HG02970 (cell line): ENCODE data around the gene SIRT5.
A peak's percentile ranks its signal among the peaks of the same experiment; 100 is the strongest.

Experiments
- ATAC-seq: cut with Tn5 transposase; IDR thresholded peaks from one replicate; pipeline ENCODE4 v1.9.1; 2021; ENCODE audit warnings: mild to moderate bottlenecking, moderate library complexity, moderate number of reproducible peaks; ENCODE audit not compliant: unreplicated experiment, low FRiP score

Gene SIRT5

DNA sequence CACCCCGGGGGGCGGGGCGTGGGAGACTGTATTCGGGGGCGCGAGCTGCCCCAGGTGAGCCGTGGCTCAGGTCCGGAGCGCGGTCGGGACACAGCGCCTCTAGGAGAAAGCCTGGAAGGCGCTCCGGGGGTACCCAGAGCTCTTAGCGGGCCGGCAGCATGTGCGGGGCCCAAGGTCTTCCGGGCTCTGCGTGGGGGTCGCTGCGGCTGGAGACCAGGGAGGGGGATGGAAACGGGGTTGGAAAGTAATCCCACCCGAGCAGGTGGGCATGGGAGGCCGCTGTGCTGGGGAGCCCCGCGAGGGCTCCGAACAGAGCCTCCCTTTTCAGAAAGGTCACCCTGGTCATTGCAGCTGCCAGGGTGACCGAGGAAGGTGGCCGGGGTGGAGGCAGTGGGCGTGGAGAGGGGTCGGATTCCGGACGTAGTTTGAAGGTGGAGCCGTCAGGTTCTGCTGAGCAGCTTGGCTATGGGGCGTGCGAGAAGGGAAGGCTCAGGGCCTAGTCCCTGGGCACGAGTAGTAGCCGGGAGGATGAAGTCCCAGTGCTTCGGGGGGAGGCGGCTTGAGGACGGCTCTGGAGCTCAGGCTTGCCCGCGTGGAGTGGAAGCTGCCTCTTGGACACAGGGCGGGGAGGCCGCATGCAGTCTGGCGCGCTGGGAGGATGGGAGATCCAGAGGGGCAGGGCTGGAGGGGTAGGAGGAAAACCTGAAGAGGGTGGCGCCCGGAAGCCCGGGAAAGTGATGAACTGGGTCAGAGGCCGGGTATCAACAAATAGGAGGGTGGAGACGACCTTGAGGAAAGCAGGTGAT, at the start of gene SIRT5:
Gene SIRT5, plus strand, starts transcription at position 31 of the 806 bp plus-strand sequence. CDS start 9,510 bp downstream, outside the sequence.
- peak; percentile 47 for ATAC-seq

DNA sequence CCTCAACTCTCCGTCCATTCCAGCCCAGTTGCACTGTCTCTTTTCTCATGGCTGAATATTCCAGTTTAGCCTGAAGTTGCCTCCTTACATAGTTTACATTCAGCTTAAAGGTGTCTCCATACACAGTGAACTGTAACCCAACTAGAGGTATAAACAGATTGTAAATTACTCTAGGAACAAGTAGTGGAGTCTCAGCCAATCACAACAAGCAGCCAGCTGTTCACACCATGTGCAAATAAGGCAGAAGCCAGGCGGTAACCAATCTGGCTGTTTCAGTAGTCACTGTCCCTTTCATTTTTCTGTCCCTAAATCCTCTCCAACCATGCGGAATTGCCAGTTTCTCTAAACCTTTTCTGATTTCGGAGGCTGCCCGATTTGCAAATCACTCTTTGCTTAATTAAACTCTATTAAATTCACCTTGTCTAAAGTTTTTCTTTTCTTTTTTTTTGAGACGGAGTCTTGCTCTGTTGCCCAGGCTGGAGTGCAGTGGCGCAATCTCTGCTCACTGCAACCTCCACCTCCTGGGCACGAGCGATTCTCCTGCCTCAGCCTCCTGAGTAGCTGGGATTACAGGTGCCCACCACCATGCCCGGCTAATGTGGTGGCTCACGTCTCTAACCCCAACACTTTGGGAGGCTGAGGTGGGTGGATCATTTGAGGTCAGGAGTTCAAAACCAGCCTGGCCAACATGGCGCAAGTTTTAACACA, 49.4 kb upstream of the SIRT5 start:
- ATAC-seq, result no peak

DNA sequence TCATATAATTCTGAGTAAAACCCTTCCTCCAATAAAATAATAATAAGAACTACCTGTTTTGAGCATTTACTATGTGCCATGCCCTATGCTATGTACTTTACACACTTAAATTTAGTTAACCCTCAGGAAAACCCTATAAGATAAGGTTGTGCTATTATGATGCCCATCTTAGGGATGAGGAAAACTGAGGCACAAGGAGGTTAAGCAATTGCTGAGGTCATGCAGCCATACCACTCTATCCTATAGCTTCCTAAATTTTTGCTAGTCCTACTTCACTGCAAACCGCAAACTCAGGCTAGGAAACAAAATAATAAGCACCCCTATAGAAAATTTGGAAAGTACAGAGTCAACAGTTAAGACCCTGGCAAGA, 48.1 kb upstream of the SIRT5 start:
- no peak for ATAC-seq

- no peak for ATAC-seq
Measured at GRCh38 chr6:13526727-13527670, 47.4 kb upstream of the SIRT5 start.

GRCh38 chr6:13527671-13528056, 46.7 kb upstream of the SIRT5 start:
- ATAC-seq, result no peak

GRCh38 chr6:13528232-13528631, 46.2 kb upstream of the SIRT5 start:
- no peak for ATAC-seq

GRCh38 chr6:13528777-13529343, 45.5 kb upstream of the SIRT5 start:
- ATAC-seq, result no peak

DNA sequence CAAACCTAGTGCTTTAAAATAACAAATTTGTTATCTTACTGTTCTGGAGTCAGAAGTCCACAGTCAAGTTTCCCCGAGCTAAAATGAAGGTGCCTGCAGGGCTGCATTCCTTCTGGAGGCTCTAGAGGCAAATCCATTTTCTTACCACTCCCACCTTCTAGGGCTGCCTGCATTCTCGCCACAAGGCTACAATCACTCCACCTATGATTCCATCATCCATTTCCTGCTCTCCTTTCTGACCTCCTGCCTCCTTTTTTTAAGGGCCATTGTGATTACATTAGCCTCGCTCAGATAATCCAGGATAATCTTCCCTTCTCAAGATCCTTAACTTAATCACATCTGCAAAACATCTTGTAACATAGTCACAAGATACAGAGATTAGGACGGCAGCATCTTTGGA, 42.4 kb upstream of the SIRT5 start:
- no peak for ATAC-seq

- ATAC-seq, result no peak
Measured at GRCh38 chr6:13534536-13534935, 39.9 kb upstream of the SIRT5 start.

GRCh38 chr6:13535306-13535705, 39.1 kb upstream of the SIRT5 start:
- ATAC-seq, result no peak

DNA sequence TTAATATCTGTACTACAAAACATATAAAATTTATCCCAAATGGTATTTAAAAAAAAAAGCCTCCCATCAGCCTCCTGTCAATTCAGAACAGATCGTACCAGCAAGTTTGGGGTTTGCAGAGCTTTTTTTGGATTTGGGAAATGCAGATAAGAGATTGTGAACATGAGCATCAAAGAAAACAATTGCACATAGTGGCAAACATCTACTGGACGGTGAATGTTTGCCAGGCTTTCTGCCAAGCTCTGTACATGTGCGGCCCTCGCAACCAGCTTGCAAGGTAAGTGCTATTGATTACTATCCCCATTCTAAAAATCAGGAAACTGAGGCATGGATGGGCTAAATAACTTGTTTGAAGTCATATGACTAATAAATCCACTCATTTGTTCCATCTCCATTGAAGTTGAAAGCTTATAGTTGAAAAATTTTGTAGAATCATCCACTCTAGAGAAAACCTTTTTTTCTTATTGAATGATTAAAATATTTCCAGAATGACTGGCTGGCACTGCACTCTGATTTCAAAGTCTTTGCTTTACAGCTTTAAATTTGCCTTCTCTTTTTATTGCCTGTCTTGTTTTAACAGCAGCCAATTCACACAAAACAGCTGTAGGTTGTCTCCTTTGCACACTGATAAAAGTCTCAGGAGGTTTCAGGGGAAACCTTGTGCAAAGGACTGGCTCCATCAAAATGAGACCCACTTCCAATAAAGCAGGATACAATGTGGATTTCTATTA, 37.4 kb upstream of the SIRT5 start:
- ATAC-seq, result no peak

GRCh38 chr6:13537527-13537897, 36.9 kb upstream of the SIRT5 start:
- ATAC-seq, result no peak

DNA sequence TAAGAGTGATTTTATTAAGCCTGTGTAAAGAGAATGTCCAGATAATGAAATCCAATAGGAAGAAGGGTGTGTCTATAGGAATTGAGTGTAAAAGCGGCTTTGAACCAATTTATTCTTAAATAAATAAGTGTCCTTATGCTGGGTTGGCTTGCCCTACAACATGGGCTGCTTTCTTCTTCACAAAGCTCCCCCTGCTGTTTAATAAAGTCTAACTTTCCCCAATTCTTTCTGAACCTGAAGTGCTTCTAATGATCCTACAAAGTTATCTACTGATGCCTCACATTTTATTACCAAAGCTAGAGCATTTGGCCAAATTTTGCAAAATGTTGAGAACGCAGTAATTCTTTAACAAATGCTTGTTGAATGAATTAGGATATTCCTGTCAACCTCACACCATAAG, 36.3 kb upstream of the SIRT5 start:
- no peak for ATAC-seq

DNA sequence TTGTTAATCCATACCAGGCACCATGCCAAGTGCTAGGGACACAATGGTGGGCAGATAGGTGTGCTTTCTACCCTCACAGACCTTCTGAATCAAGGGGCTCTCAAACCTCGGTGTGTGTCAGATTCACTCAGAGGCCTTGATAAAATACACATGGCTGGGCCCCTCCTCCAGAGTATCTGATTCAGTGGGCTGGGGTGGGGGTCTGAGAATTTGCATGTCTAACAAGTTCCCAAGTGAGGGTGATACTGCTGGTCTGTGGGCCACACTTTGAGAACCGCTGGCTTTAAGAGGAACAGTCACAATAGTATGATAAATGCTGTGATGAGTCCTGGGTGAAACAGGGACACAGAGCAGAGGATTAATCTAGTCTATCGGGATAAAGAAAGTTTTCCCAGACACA, 35.8 kb upstream of the SIRT5 start:
- ATAC-seq, result no peak

DNA sequence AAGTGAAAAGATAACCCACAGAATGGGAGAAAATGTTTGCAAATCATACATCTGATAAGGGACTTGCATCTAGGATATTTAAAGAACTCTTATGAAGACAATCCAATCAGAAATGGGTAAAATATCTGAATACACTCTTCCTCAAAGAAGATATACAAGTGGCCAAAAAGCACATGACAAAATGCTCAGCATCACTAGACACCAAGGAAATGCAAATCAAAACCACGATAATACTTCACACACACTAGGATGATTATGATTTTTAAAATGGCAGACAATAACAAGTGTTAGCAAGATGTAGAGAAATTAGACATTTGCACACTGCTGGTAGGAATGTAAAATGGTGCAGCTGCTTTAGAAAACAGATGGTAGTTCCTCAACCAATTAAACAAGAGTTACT, 34.8 kb upstream of the SIRT5 start:
- no peak for ATAC-seq

- ATAC-seq, result no peak
Measured at GRCh38 chr6:13541496-13541895, 32.9 kb upstream of the SIRT5 start.

GRCh38 chr6:13544454-13545186, 29.8 kb upstream of the SIRT5 start:
- no peak for ATAC-seq

GRCh38 chr6:13545885-13546284, 28.5 kb upstream of the SIRT5 start:
- ATAC-seq, result no peak

DNA sequence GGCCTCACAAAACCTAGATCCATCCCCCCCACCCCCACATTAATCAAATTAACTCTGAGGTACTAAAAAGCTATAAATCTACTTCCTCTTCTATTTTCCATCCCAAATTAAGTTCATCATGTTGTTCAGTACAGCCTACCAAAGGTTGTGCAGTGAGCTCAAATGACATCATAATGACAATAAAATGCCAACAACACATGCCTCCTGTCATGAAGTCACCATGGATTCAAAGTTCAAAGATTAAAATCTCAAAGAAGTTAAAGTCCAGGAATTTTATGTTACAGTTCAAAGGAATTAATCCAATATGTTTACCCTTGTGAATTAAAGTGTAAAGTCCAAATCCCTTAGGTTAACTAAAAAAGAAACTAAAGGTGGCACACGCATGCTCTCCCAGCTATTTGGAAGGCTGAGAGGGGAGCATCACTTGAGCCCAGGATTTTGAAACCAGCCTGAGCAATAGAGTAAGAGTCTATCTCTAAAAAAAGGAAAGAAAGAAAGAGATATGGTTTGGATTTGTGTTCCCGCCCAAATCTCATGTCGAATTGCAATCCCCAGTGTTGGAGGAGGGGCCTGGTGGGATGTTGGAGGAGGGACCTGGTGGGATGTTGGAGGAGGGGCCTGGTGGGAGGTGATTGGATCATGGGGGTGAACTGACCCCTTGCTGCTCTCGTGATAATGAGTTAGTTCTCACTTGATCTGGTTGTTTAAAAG, 25.7 kb upstream of the SIRT5 start:
- no peak for ATAC-seq
